Breast epithelium (tissue), 3 donors: ENCODE data around the gene ANKRD55.

Experiments
- POLR2A ChIP-seq: fragments of 450-650 bp; IDR thresholded peaks from one replicate; pipeline ENCODE4 v1.6.1; 2016; ENCODE audit warnings: antibody characterized with exemption, mild to moderate bottlenecking, moderate library complexity
- POLR2AphosphoS5 ChIP-seq, 3 donors: sonication (generic); formaldehyde crosslinking; IDR thresholded peaks; one replicate each; pipeline ENCODE4 v1.6.1; 2017; ENCODE audit warnings: antibody characterized with exemption in 3 of 3
- TF ChIP-seq, protein P1 (sequence below), 3 donors: fragments of 450-650 bp; IDR thresholded peaks; one replicate each; pipeline ENCODE4 v1.5.1; 2016 to 2017; ENCODE audit warnings: antibody characterized with exemption in 3 of 3, mild to moderate bottlenecking in 3 of 3, moderate library complexity in 3 of 3

DNA sequence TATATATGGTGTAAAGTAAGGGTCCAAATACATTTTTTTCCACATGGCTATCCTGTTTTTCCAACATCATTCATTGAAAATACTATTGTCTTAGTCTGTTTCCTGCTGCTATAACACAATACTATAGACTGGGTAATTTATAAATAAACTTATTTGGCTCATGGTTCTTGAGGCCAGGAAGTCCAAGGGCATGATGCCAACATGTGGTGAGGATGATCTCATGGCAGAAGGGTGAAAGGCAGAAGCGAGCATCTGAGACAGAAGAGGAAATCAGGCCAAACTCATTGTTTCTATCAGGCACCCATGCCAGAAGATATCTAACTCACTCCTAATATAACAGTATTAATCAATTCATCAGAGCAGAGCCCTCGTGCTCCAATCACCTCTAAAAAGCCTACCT lies 42.6 kb downstream of the ANKRD55 start:
- TF ChIP-seq, protein P1, sequence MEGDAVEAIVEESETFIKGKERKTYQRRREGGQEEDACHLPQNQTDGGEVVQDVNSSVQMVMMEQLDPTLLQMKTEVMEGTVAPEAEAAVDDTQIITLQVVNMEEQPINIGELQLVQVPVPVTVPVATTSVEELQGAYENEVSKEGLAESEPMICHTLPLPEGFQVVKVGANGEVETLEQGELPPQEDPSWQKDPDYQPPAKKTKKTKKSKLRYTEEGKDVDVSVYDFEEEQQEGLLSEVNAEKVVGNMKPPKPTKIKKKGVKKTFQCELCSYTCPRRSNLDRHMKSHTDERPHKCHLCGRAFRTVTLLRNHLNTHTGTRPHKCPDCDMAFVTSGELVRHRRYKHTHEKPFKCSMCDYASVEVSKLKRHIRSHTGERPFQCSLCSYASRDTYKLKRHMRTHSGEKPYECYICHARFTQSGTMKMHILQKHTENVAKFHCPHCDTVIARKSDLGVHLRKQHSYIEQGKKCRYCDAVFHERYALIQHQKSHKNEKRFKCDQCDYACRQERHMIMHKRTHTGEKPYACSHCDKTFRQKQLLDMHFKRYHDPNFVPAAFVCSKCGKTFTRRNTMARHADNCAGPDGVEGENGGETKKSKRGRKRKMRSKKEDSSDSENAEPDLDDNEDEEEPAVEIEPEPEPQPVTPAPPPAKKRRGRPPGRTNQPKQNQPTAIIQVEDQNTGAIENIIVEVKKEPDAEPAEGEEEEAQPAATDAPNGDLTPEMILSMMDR (IDR thresholded peaks at IDR 0.05), result no peak
- TF ChIP-seq POLR2A (no peak), POLR2AphosphoS5 (IDR thresholded peaks at IDR 0.05) (no peak)
